Fibroblast of lung (primary cell): ENCODE results near the gene LCN6. TPM values are rescaled to one million over a fixed set of nuclear protein-coding genes. Genes with fewer than 3 reads are reported as not detected.

Experiments used
- DNase-seq, 2 donors: peaks; one replicate each; pipeline versions ENCODE4 v3.0.0 to v3.0.0-alpha.2; 2010; ENCODE audit warnings: low read depth in 2 of 2
- H2AFZ ChIP-seq: 2 replicates; pipeline ENCODE4 v1.5.1; 2012; ENCODE audit warnings: low read length, control low read depth, inconsistent platforms
- H3K27ac ChIP-seq: 2 replicates; pipeline ENCODE4 v1.5.1; 2011; ENCODE audit warnings: low read length, control low read depth; ENCODE audit not compliant: insufficient read depth
- H3K27me3 ChIP-seq: 2 replicates; pipeline ENCODE4 v1.5.1; 2011; ENCODE audit warnings: mild to moderate bottlenecking, low read length; ENCODE audit not compliant: control insufficient read depth, insufficient read depth
- H3K36me3 ChIP-seq: 2 replicates; pipeline ENCODE4 v1.5.1; 2011; ENCODE audit warnings: low read length; ENCODE audit not compliant: control insufficient read depth, insufficient read depth
- H3K4me1 ChIP-seq: 2 replicates; pipeline ENCODE4 v1.5.1; 2011; ENCODE audit warnings: low read length; ENCODE audit not compliant: control insufficient read depth, insufficient read depth; ENCODE audit errors: extremely low read depth
- H3K4me2 ChIP-seq: 2 replicates; pipeline ENCODE4 v1.5.1; 2011; ENCODE audit warnings: low read length, control low read depth; ENCODE audit not compliant: insufficient read depth; ENCODE audit errors: extremely low read depth
- H3K4me3 ChIP-seq, 4 experiments: fragments of 200-600 bp in 1 of 4; sonication (generic) in 1 of 4; replicated peaks in 1 of 4; 2 replicates each; pipeline ENCODE4 v1.5.1; 2011 to 2016; ENCODE audit warnings: low read length in 4 of 4, low read depth in 3 of 4, mild to moderate bottlenecking in 3 of 4, control low read depth in 2 of 4, inconsistent platforms in 1 of 4, mixed read lengths in 1 of 4; ENCODE audit not compliant: insufficient read depth in 1 of 4; ENCODE audit errors: control extremely low read depth in 1 of 4
- H3K79me2 ChIP-seq: 2 replicates; pipeline ENCODE4 v1.5.1; 2012; ENCODE audit warnings: mild to moderate bottlenecking, low read length, inconsistent platforms; ENCODE audit not compliant: control insufficient read depth, insufficient read depth
- H3K9ac ChIP-seq: 2 replicates; pipeline ENCODE4 v1.5.1; 2011; ENCODE audit warnings: mild to moderate bottlenecking, low read length, control low read depth; ENCODE audit not compliant: insufficient read depth
- H3K9me3 ChIP-seq: 2 replicates; pipeline ENCODE4 v1.5.1; 2012; ENCODE audit warnings: low read depth, low read length; ENCODE audit not compliant: control insufficient read depth, insufficient read depth
- H4K20me1 ChIP-seq: 2 replicates; pipeline ENCODE4 v1.5.1; 2011; ENCODE audit warnings: low read length; ENCODE audit not compliant: control insufficient read depth, insufficient read depth; ENCODE audit errors: extremely low read depth
- CTCF ChIP-seq, 2 donors: IDR thresholded peaks in 1 of 2; conservative IDR thresholded peaks in 1 of 2; 1 replicate in 1 of 2; 2 replicates in 1 of 2; pipeline ENCODE4 v1.5.1; 2011 to 2012; ENCODE audit warnings: low read length in 2 of 2, control low read depth in 1 of 2, inconsistent platforms in 1 of 2, low read depth in 1 of 2, mild to moderate bottlenecking in 1 of 2
- EZH2 ChIP-seq: IDR thresholded peaks from 2 replicates; pipeline ENCODE4 v1.5.1; 2012; ENCODE audit warnings: low read length, control low read depth, mild to moderate bottlenecking; ENCODE audit errors: missing control alignments
- polyA plus RNA-seq, 2 donors: library from polyadenylated mRNA; depleted of rRNA in 1 of 2; stranded (reverse) in 1 of 2; unstranded in 1 of 2; fragments of >200 nt; gene quantifications; 2 replicates each; pipeline ENCODE4 v1.2.1, GENCODE V29; 2011 to 2012; ENCODE audit warnings: missing spikeins in 1 of 2
- total RNA-seq: library from RNA; depleted of rRNA; stranded (reverse); fragments of >200 nt; gene quantifications from 2 replicates; pipeline ENCODE4 v1.2.1, GENCODE V29; 2014

LCN6 gene
- total and polyA plus RNA-seq, 2 donors (not counting 1 experiment from before 2014, with no cell fraction given): not detected

DNA sequence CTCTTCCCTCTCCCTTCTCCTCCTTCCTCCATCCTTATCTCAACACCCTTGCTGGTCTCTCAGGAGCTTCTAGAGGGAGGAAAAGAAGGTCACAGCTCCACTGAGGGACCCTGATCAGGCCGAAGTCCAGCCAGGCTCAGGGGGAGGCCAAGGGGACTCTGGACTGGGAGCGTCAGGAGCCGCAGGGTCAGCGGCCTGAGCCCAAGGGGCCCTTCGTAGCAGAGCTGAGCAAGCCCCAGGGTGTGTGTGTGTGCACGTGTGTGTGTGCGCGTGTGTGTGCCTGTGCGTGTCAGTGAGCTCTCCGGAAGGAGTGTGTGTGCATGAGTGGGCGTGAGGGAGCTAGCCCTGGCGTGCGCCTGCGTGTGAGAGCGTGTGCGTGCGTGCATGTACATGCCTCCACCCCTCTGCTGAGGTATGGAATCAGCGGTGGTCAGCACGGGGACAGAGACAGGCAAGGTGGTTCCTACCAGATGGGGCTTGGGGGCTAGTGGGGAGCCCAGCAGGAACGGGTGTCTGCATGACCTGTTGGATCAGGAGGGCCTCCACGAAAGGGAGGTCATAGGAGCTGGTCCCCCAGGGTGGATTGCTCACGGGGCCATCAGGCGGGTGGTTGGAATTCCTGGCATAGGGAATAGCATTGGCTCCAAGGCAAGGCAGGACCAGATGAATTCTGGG is 51.0 kb downstream of the LCN6 start:
- H3K4me1 ChIP-seq: no peaks in the 10 kb centered on the region
- H3K36me3 ChIP-seq: no peaks in the 10 kb centered on the region
- no peak overlapping the region for H3K4me2 ChIP-seq
- no peak for TF ChIP-seq CTCF (conservative IDR thresholded peaks at IDR 0.05 in 1 of 2, IDR thresholded peaks at IDR 0.05 in 1 of 2; ENCODE audit: low read depth in 1 of 2, low read length in 2 of 2)
- no peak for TF ChIP-seq EZH2
- H3K9me3 ChIP-seq: no peaks in the 10 kb centered on the region
- DNase-seq: no peak
- peaks cover 10% of the 10 kb centered on the region for H3K27me3 ChIP-seq
- H3K27ac ChIP-seq: no peak overlapping the region
- H3K9ac ChIP-seq: no peak overlapping the region
- no peaks in the 10 kb centered on the region for H4K20me1 ChIP-seq
- no peak overlapping the region for H2AFZ ChIP-seq
- H3K79me2 ChIP-seq: no peaks in the 10 kb centered on the region
- no peak overlapping the region for H3K4me3 ChIP-seq

DNA sequence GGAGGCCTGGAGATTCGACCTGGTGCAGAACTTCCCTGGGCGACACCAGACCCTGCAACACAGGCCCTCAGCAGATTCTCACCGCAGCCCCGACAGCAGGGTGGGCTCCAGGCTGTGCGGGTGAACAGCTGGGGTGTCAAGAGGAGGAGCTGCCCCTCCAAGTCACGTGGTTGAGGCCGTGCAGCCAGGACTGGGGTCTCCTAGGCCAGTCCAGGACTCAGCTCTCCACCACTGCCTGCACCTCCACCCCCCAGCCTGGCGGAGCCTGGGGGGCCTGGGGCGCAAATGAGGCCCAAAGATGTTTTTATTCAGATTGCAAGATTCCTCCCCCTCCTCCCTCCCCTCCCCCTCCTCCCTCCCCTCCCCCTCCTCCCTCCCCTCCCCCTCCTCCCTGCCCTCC is 51.8 kb downstream of the LCN6 start:
- Histone ChIP-seq H3K9ac (no peak overlapping the region), H3K27me3 (peaks cover 6% of the 10 kb centered on the region), H4K20me1 (no peaks in the 10 kb centered on the region), H2AFZ (no peak overlapping the region), H3K79me2 (no peaks in the 10 kb centered on the region), H3K4me2 (no peak overlapping the region), H3K27ac (no peak overlapping the region), H3K9me3 (no peaks in the 10 kb centered on the region), H3K4me3 (no peak overlapping the region), H3K36me3 (no peaks in the 10 kb centered on the region), H3K4me1 (no peaks in the 10 kb centered on the region)
- TF ChIP-seq EZH2: no peak
- DNase-seq: no peak

GRCh38 chr9:136695955-136696354 is 52.4 kb downstream of the LCN6 start:
- DNase-seq: no peak
- no peak overlapping the region for H3K9ac ChIP-seq
- H3K4me3 ChIP-seq: no peak overlapping the region
- H2AFZ ChIP-seq: no peak overlapping the region
- H4K20me1 ChIP-seq: peaks cover 2% of the 10 kb centered on the region
- H3K27me3 ChIP-seq: peaks cover under 1% of the 10 kb centered on the region
- H3K9me3 ChIP-seq: no peaks in the 10 kb centered on the region
- TF ChIP-seq EZH2: no peak
- TF ChIP-seq CTCF (conservative IDR thresholded peaks at IDR 0.05 in 1 of 2, IDR thresholded peaks at IDR 0.05 in 1 of 2; ENCODE audit: low read depth in 1 of 2, low read length in 2 of 2): no peak
- no peak overlapping the region for H3K4me2 ChIP-seq
- no peaks in the 10 kb centered on the region for H3K4me1 ChIP-seq
- H3K27ac ChIP-seq: no peak overlapping the region
- no peaks in the 10 kb centered on the region for H3K79me2 ChIP-seq
- H3K36me3 ChIP-seq: no peaks in the 10 kb centered on the region
